H1 (cell line): ENCODE results near the gene LMOD2. TPM values are rescaled to one million over a fixed set of nuclear protein-coding genes. Genes with fewer than 3 reads are reported as not detected.

Experiments used
- CTCF ChIA-PET: fragments of 300-600 bp; sonication (Branson Sonifier 250); formaldehyde crosslinking; loops from one replicate; lab custom pipeline; 2021; ENCODE audit not compliant: partially characterized antibody; lab: Charles Lee
- POLR2A ChIA-PET: fragments of 300-600 bp; sonication (Branson Sonifier 250); formaldehyde crosslinking; loops from one replicate; lab custom pipeline; 2021; ENCODE audit warnings: inconsistent platforms; ENCODE audit not compliant: partially characterized antibody; lab: Charles Lee
- DNase-seq, 2 experiments: peaks; one replicate each; pipeline versions ENCODE4 v3.0.0 to v3.0.0-alpha.2; 2010 to 2022; ENCODE audit warnings: low spot score in 2 of 2, low read depth in 1 of 2, mixed read lengths in 1 of 2
- FAIRE-seq: peaks from 2 replicates; lab custom pipeline; 2011; peaks lifted over from hg19 to GRCh38; lab: Jason Lieb, UNC
- H2AFZ ChIP-seq: 2 replicates; pipeline ENCODE4 v1.8.1; 2012; ENCODE audit warnings: low read length, inconsistent platforms
- H2AK5ac ChIP-seq: 2 replicates; pipeline ENCODE4 v1.6.1; 2013; ENCODE audit warnings: low read depth, low read length
- H2BK120ac ChIP-seq: replicated peaks from 2 replicates; pipeline ENCODE3; 2013; ENCODE audit warnings: low read depth, low read length, inconsistent platforms
- H2BK12ac ChIP-seq: 2 replicates; pipeline ENCODE4 v1.6.1; 2013; ENCODE audit warnings: low read depth, low read length
- H2BK15ac ChIP-seq: 2 replicates; pipeline ENCODE4 v1.6.1; 2013; ENCODE audit warnings: low read length
- H2BK20ac ChIP-seq: 2 replicates; pipeline ENCODE4 v1.6.1; 2013; ENCODE audit warnings: low read length
- H2BK5ac ChIP-seq: 2 replicates; pipeline ENCODE4 v1.6.1; 2013; ENCODE audit warnings: low read depth, low read length
- H3K14ac ChIP-seq: 2 replicates; pipeline ENCODE4 v1.6.1; 2013; ENCODE audit warnings: inconsistent platforms; ENCODE audit not compliant: insufficient read length
- H3K18ac ChIP-seq: 2 replicates; pipeline ENCODE4 v1.6.1; 2013; ENCODE audit warnings: low read length; ENCODE audit errors: extremely low read depth
- H3K23ac ChIP-seq: 2 replicates; pipeline ENCODE4 v1.6.1; 2013; ENCODE audit warnings: inconsistent platforms; ENCODE audit not compliant: insufficient read length
- H3K23me2 ChIP-seq: 2 replicates; pipeline ENCODE4 v1.6.1; 2013; ENCODE audit warnings: low read depth, low read length
- H3K27ac ChIP-seq: 2 replicates; pipeline ENCODE4 v1.6.1; 2011; ENCODE audit warnings: low read depth, low read length, inconsistent platforms
- H3K27me3 ChIP-seq, 4 experiments: replicated peaks in 1 of 4; 1 replicate in 1 of 4; 2 replicates in 3 of 4; pipeline versions ENCODE4 v1.6.1 to v1.8.1; 2011 to 2013; ENCODE audit warnings: low read length in 3 of 4, mild to moderate bottlenecking in 3 of 4, inconsistent platforms in 2 of 4, mixed read lengths in 2 of 4, moderate library complexity in 1 of 4; ENCODE audit not compliant: control insufficient read depth in 3 of 4, insufficient read depth in 3 of 4; ENCODE audit errors: extremely low read depth in 1 of 4
- H3K36me3 ChIP-seq, 4 experiments: 2 replicates each; pipeline versions ENCODE4 v1.6.1 to v1.8.1; 2011 to 2013; ENCODE audit warnings: mild to moderate bottlenecking in 4 of 4, low read length in 3 of 4, moderate library complexity in 2 of 4, control low read depth in 1 of 4, inconsistent platforms in 1 of 4; ENCODE audit not compliant: insufficient read depth in 4 of 4, control insufficient read depth in 2 of 4
- H3K4ac ChIP-seq: replicated peaks from 2 replicates; pipeline ENCODE3; 2013; ENCODE audit warnings: low read length, low read depth, mixed read lengths, inconsistent platforms; ENCODE audit not compliant: insufficient read length
- H3K4me1 ChIP-seq, 4 experiments: replicated peaks in 1 of 4; 1 replicate in 1 of 4; 2 replicates in 3 of 4; pipeline versions ENCODE4 v1.6.1 to v1.8.1; 2011 to 2013; ENCODE audit warnings: low read length in 3 of 4, inconsistent platforms in 2 of 4, mixed read lengths in 1 of 4; ENCODE audit not compliant: insufficient read depth in 4 of 4, control insufficient read depth in 3 of 4
- H3K4me2 ChIP-seq, 2 experiments: 2 replicates each; pipeline versions ENCODE4 v1.6.1 to v1.8.1; 2011 to 2013; ENCODE audit warnings: low read depth in 2 of 2, low read length in 2 of 2, control low read depth in 1 of 2, inconsistent platforms in 1 of 2, mild to moderate bottlenecking in 1 of 2; ENCODE audit not compliant: insufficient read depth in 1 of 2
- H3K4me3 ChIP-seq, 4 experiments: fragments of 200-600, 300-600 bp in 1 of 4; sonication (generic), shearing (Covaris generic), sonication (Bioruptor Twin) in 1 of 4; 2 replicates each; pipeline versions ENCODE4 v1.5.1 to v1.8.1; 2011 to 2016; ENCODE audit warnings: low read length in 4 of 4, low read depth in 3 of 4, control low read depth in 2 of 4, inconsistent platforms in 2 of 4, mild to moderate bottlenecking in 2 of 4, mixed read lengths in 1 of 4, moderate library complexity in 1 of 4; ENCODE audit not compliant: insufficient read depth in 2 of 4; ENCODE audit errors: extremely low read depth in 1 of 4
- H3K56ac ChIP-seq: replicated peaks from 2 replicates; pipeline ENCODE3; 2013; ENCODE audit warnings: low read depth, mild to moderate bottlenecking, mixed read lengths, low read length, inconsistent platforms; ENCODE audit not compliant: insufficient read length
- H3K79me1 ChIP-seq: 2 replicates; pipeline ENCODE4 v1.6.1; 2013; ENCODE audit warnings: low read depth, low read length, control low read depth
- H3K79me2 ChIP-seq, 2 experiments: 2 replicates each; pipeline versions ENCODE4 v1.6.1 to v1.8.1; 2012 to 2013; ENCODE audit warnings: low read length in 2 of 2, mild to moderate bottlenecking in 2 of 2, inconsistent platforms in 1 of 2; ENCODE audit not compliant: insufficient read depth in 2 of 2, control insufficient read depth in 1 of 2
- H3K9ac ChIP-seq, 4 experiments: replicated peaks in 1 of 4; 1 replicate in 1 of 4; 2 replicates in 3 of 4; pipeline versions ENCODE4 v1.6.1 to v1.8.1; 2011 to 2013; ENCODE audit warnings: low read depth in 3 of 4, low read length in 3 of 4, control low read depth in 2 of 4, mild to moderate bottlenecking in 2 of 4, moderate library complexity in 2 of 4, inconsistent platforms in 1 of 4; ENCODE audit errors: extremely low read depth in 1 of 4
- H3K9me3 ChIP-seq, 2 experiments: 2 replicates each; pipeline versions ENCODE4 v1.6.1 to v1.8.1; 2012 to 2013; ENCODE audit warnings: mild to moderate bottlenecking in 2 of 2, moderate library complexity in 2 of 2, control low read depth in 1 of 2, inconsistent platforms in 1 of 2, low read depth in 1 of 2, low read length in 1 of 2, mixed read lengths in 1 of 2; ENCODE audit not compliant: insufficient read depth in 2 of 2
- H4K20me1 ChIP-seq, 2 experiments: replicated peaks in 1 of 2; 2 replicates each; pipeline versions ENCODE3 to v1.8.1; 2011 to 2013; ENCODE audit warnings: inconsistent platforms in 2 of 2, low read length in 2 of 2, mild to moderate bottlenecking in 1 of 2; ENCODE audit not compliant: insufficient read depth in 2 of 2, control insufficient read depth in 1 of 2
- H4K5ac ChIP-seq: 2 replicates; pipeline ENCODE4 v1.6.1; 2013; ENCODE audit warnings: low read length, low read depth, mixed read lengths, inconsistent platforms; ENCODE audit not compliant: insufficient read length
- H4K8ac ChIP-seq: 2 replicates; pipeline ENCODE4 v1.8.0; 2013; ENCODE audit warnings: mild to moderate bottlenecking, moderate library complexity, low read length, inconsistent platforms; ENCODE audit not compliant: insufficient read depth; ENCODE audit errors: extremely low read depth
- H4K91ac ChIP-seq: replicated peaks from 2 replicates; pipeline ENCODE3; 2013; ENCODE audit warnings: low read length, mixed read lengths, inconsistent platforms; ENCODE audit not compliant: insufficient read length
- BACH1 ChIP-seq: IDR thresholded peaks from 2 replicates; pipeline ENCODE4 v1.6.1; 2012; ENCODE audit warnings: low read length, improper control_type of control experiment
- BRCA1 ChIP-seq: IDR thresholded peaks from 2 replicates; pipeline ENCODE4 v1.6.1; 2012; ENCODE audit warnings: low read depth, low read length, improper control_type of control experiment
- CHD1 ChIP-seq: IDR thresholded peaks from 2 replicates; pipeline ENCODE4 v1.6.1; 2012; ENCODE audit warnings: low read depth, low read length, improper control_type of control experiment
- PHF8 ChIP-seq: fragments of 200-600 bp; sonication (generic); conservative IDR thresholded peaks from 2 replicates; pipeline ENCODE4 v1.7.1; 2012; ENCODE audit warnings: low read depth, mild to moderate bottlenecking, inconsistent platforms, low read length, moderate library complexity
- SIX5 ChIP-seq: IDR thresholded peaks from 2 replicates; pipeline ENCODE4 v1.6.1; 2011; ENCODE audit warnings: mild to moderate bottlenecking, low read depth, low read length
- SP4 ChIP-seq: IDR thresholded peaks from 2 replicates; pipeline ENCODE4 v1.6.1; 2012; ENCODE audit warnings: low read length, inconsistent platforms
- SUZ12 ChIP-seq: fragments of 200-600 bp; sonication (generic); IDR thresholded peaks from 2 replicates; pipeline ENCODE4 v1.6.1; 2012; ENCODE audit warnings: mild to moderate bottlenecking, inconsistent platforms, low read length, moderate library complexity, mixed read lengths
- TEAD4 ChIP-seq: IDR thresholded peaks from 2 replicates; pipeline ENCODE4 v1.6.1; 2012; ENCODE audit warnings: low read depth, low read length, inconsistent platforms, mixed read lengths
- WGBS, 2 experiments: shearing (Covaris generic) in 1 of 2; methylation state at CpG; one replicate each; pipeline versions ENCODE4 v1.1.6 to v1.1.7; 2013 to 2015; ENCODE audit warnings: low lambda C conversion rate in 2 of 2, mixed read lengths in 2 of 2, inconsistent platforms in 1 of 2, low coverage in 1 of 2, missing lambda C conversion rate in 1 of 2; ENCODE audit not compliant: insufficient replicate concordance in 2 of 2, insufficient coverage in 1 of 2, insufficient read length in 1 of 2; ENCODE audit errors: extremely low coverage in 1 of 2, missing lambda C conversion rate in 1 of 2; 5-methylcytosine and 5-hydroxymethylcytosine counted together
- polyA plus RNA-seq, 7 experiments: library from polyadenylated mRNA; depleted of rRNA in 3 of 7; stranded (reverse) in 5 of 7; unstranded in 2 of 7; fragments of >200 nt in 5 of 7; fragments of 200-250 nt in 2 of 7; gene quantifications; 1 replicate in 5 of 7; 2 replicates in 1 of 7; 4 replicates in 1 of 7; pipeline versions ENCODE4 v1.2.1 to v1.2.3, GENCODE V29; 2011 to 2013; ENCODE audit warnings: missing spikeins in 2 of 7, mixed read lengths in 2 of 7
- total RNA-seq: library from RNA; stranded (reverse); fragmentation: NEBNext Ultra II Directional; extraction: Animal tissue kit (Norgen Biotek cat#: 25700); gene quantifications from 2 replicates; pipeline ENCODE4 v1.2.1, GENCODE V29; 2021

Gene LMOD2
- total and polyA plus RNA-seq, 2 of the 8 experiments (the other 6 are each of a cell fraction or from before 2014, with no cell fraction given): 0.03 to 0.22 TPM

GRCh38 chr7:123680580-123680979, 24.9 kb downstream of the LMOD2 start:
- Histone ChIP-seq H3K4me2 (no peak overlapping the region), H4K8ac (no peak overlapping the region), H3K79me1 (no peaks in the 10 kb centered on the region), H3K27ac (no peak overlapping the region), H2BK120ac (no peak overlapping the region), H2BK15ac (no peak overlapping the region), H2BK12ac (no peak overlapping the region), H2BK20ac (no peak overlapping the region), H3K4me1 (no peaks in the 10 kb centered on the region), H3K9me3 (no peaks in the 10 kb centered on the region), H4K91ac (no peak overlapping the region), H3K9ac (no peak overlapping the region), H4K5ac (no peak overlapping the region), H2AFZ (no peak overlapping the region), H3K4me3 (no peak overlapping the region), H2AK5ac (no peak overlapping the region), H3K18ac (no peak overlapping the region), H3K36me3 (peaks cover 0 to 27% (median 4%) of the 10 kb centered on the region in 4 experiments; a peak in 3 of 8 replicates), H3K23me2 (no peaks in the 10 kb centered on the region), H3K79me2 (no peaks in the 10 kb centered on the region), H3K14ac (no peak overlapping the region), H3K4ac (no peak overlapping the region), H3K27me3 (peaks cover 0 to 1% (median 0%) of the 10 kb centered on the region in 4 experiments; a peak in 1 of 7 replicates), H3K56ac (no peak overlapping the region), H3K23ac (no peak overlapping the region), H4K20me1 (no peaks in the 10 kb centered on the region), H2BK5ac (no peak overlapping the region)
- 95% methylated on average over 3 of the region's 3 CpGs; no CpG with 5 or more reads in 1 of the 2 experiments for WGBS, 2 experiments
- FAIRE-seq: no peak
- POLR2A ChIA-PET: no interaction called here
- no peak for DNase-seq
- CTCF ChIA-PET: interaction anchor here (2.4 kb wide), 1 partner anchor 44 kb away, joined by 20 read pairs; no protein-coding TSS in a partner anchor
- TF ChIP-seq TEAD4 (no peak), BRCA1 (no peak), SP4 (no peak), SIX5 (no peak), PHF8 (no peak), BACH1 (no peak), CHD1 (no peak), SUZ12 (no peak)
